H1 (cell line): ENCODE measurements around the gene SIX6. TPM values are rescaled to one million over a fixed set of nuclear protein-coding genes. Genes with fewer than 3 reads are reported as not detected.

Source experiments
- BCL11A ChIP-seq, 2 experiments: IDR thresholded peaks; one replicate each; pipeline ENCODE4 v1.6.1; 2011; ENCODE audit warnings: low read depth in 2 of 2, low read length in 2 of 2, mild to moderate bottlenecking in 2 of 2
- CEBPB ChIP-seq: IDR thresholded peaks from 2 replicates; pipeline ENCODE4 v1.6.1; 2012; ENCODE audit warnings: low read depth, low read length
- CREB1 ChIP-seq: IDR thresholded peaks from 2 replicates; pipeline ENCODE4 v1.6.1; 2012; ENCODE audit warnings: inconsistent platforms
- CTBP2 ChIP-seq: IDR thresholded peaks from 2 replicates; pipeline ENCODE4 v1.7.0; 2011; ENCODE audit warnings: borderline replicate concordance, mild to moderate bottlenecking, moderate library complexity, mixed read lengths, low read length; ENCODE audit not compliant: insufficient read depth, insufficient read length
- CTCF ChIP-seq, 3 experiments: IDR thresholded peaks; 1 replicate in 2 of 3; 2 replicates in 1 of 3; pipeline versions ENCODE4 v1.5.1 to v1.6.1; 2011; ENCODE audit warnings: low read length in 3 of 3, mild to moderate bottlenecking in 3 of 3, inconsistent platforms in 2 of 3, low read depth in 1 of 3, moderate library complexity in 1 of 3; ENCODE audit not compliant: insufficient read depth in 1 of 3; ENCODE audit errors: control extremely low read depth in 1 of 3
- E2F6 ChIP-seq: IDR thresholded peaks from 2 replicates; pipeline ENCODE4 v1.6.1; 2012; ENCODE audit warnings: inconsistent platforms
- POLR2A ChIP-seq, 2 experiments: IDR thresholded peaks; 1 replicate in 1 of 2; 2 replicates in 1 of 2; pipeline ENCODE4 v1.6.1; 2011; ENCODE audit warnings: low read depth in 2 of 2, low read length in 2 of 2, mild to moderate bottlenecking in 2 of 2; ENCODE audit errors: control extremely low read depth in 1 of 2
- RAD21 ChIP-seq, 2 experiments: IDR thresholded peaks in 1 of 2; conservative IDR thresholded peaks in 1 of 2; 2 replicates each; pipeline ENCODE4 v1.6.1; 2011; ENCODE audit warnings: low read depth in 2 of 2, low read length in 2 of 2, improper control_type of control experiment in 1 of 2, inconsistent platforms in 1 of 2, mild to moderate bottlenecking in 1 of 2, moderate library complexity in 1 of 2
- RBBP5 ChIP-seq: IDR thresholded peaks from 2 replicates; pipeline ENCODE4 v1.7.1; 2012; ENCODE audit warnings: low read depth, mild to moderate bottlenecking, inconsistent platforms, low read length, moderate library complexity, borderline replicate concordance
- SAP30 ChIP-seq: fragments of 300-600 bp; sonication (generic); IDR thresholded peaks from 2 replicates; pipeline ENCODE4 v1.7.1; 2012; ENCODE audit warnings: low read length, moderate library complexity, mild to moderate bottlenecking, inconsistent platforms; ENCODE audit not compliant: insufficient read depth, insufficient replicate concordance
- SRF ChIP-seq: IDR thresholded peaks from 2 replicates; pipeline ENCODE4 v1.6.1; 2011; ENCODE audit warnings: mild to moderate bottlenecking, low read depth, low read length, moderate library complexity
- SUZ12 ChIP-seq: fragments of 200-600 bp; sonication (generic); IDR thresholded peaks from 2 replicates; pipeline ENCODE4 v1.6.1; 2012; ENCODE audit warnings: mild to moderate bottlenecking, inconsistent platforms, low read length, moderate library complexity, mixed read lengths
- TBP ChIP-seq: IDR thresholded peaks from 2 replicates; pipeline ENCODE4 v1.6.1; 2011; ENCODE audit warnings: low read depth, low read length, improper control_type of control experiment
- TCF12 ChIP-seq: IDR thresholded peaks from 2 replicates; pipeline ENCODE4 v1.6.1; 2011; ENCODE audit warnings: low read depth, mild to moderate bottlenecking, low read length
- polyA plus RNA-seq, 7 experiments: library from polyadenylated mRNA; depleted of rRNA in 3 of 7; stranded (reverse) in 5 of 7; unstranded in 2 of 7; fragments of >200 nt in 5 of 7; fragments of 200-250 nt in 2 of 7; gene quantifications; 1 replicate in 5 of 7; 2 replicates in 1 of 7; 4 replicates in 1 of 7; pipeline versions ENCODE4 v1.2.1 to v1.2.3, GENCODE V29; 2011 to 2013; ENCODE audit warnings: missing spikeins in 2 of 7, mixed read lengths in 2 of 7
- total RNA-seq: library from RNA; stranded (reverse); fragmentation: NEBNext Ultra II Directional; extraction: Animal tissue kit (Norgen Biotek cat#: 25700); gene quantifications from 2 replicates; pipeline ENCODE4 v1.2.1, GENCODE V29; 2021

The SIX6 gene
- total and polyA plus RNA-seq, 2 of the 8 experiments (the other 6 are each of a cell fraction or from before 2014, with no cell fraction given) = 0.03 TPM; not detected in 1

- no peak for TF ChIP-seq TBP
- TF ChIP-seq CTCF (IDR thresholded peaks at IDR 0.05; ENCODE audit: control extremely low read depth in 1 of 3, insufficient read depth in 1 of 3, low read depth in 1 of 3, low read length in 3 of 3) = peak; percentile 32 to 58 (median 54)
- no peak for TF ChIP-seq TCF12
- TF ChIP-seq CREB1 = peak; percentile 53; the same call in 1 of the 2 replicates
- TF ChIP-seq POLR2A (IDR thresholded peaks at IDR 0.05; ENCODE audit: control extremely low read depth in 1 of 2, low read depth in 2 of 2, low read length in 2 of 2) = no peak; a peak in 1 of 3 replicates
- TF ChIP-seq BCL11A (IDR thresholded peaks at IDR 0.05; ENCODE audit: low read depth in 2 of 2, low read length in 2 of 2) = no peak
- TF ChIP-seq SAP30 = no peak
- no peak for TF ChIP-seq CTBP2
- TF ChIP-seq RBBP5 = 0 out of 2 replicates have a peak, but pooled peaks have one; percentile 1
- no peak for TF ChIP-seq CEBPB
- peak; percentile 54 for TF ChIP-seq SUZ12
- no peak for TF ChIP-seq SRF
- no peak; a peak in 1 of 4 replicates for TF ChIP-seq RAD21 (IDR thresholded peaks at IDR 0.05 in 1 of 2, conservative IDR thresholded peaks at IDR 0.05 in 1 of 2; ENCODE audit: low read depth in 2 of 2, low read length in 2 of 2)
- TF ChIP-seq E2F6 = no peak
- TF ChIP-seq, all 59 proteins: peak for 11
These were observed 6.0 kb downstream of the SIX6 start (continued) for GRCh38 chr14:60514741-60515491.
